Esophagus (tissue), 2 donors: ENCODE measurements around the gene ZNF200. TPM values are rescaled to one million over a fixed set of nuclear protein-coding genes. Genes with fewer than 3 reads are reported as not detected.

Source experiments
- H3K27ac ChIP-seq, 2 donors: one replicate each; pipeline ENCODE4 v1.5.1; 2013; ENCODE audit warnings: low read depth in 2 of 2, mild to moderate bottlenecking in 2 of 2, inconsistent platforms in 1 of 2, low read length in 1 of 2, moderate library complexity in 1 of 2
- H3K27me3 ChIP-seq, 2 donors: one replicate each; pipeline ENCODE4 v1.6.1; 2013; ENCODE audit warnings: low read length in 2 of 2, control low read depth in 1 of 2, mild to moderate bottlenecking in 1 of 2; ENCODE audit not compliant: insufficient read depth in 2 of 2, control insufficient read depth in 1 of 2
- H3K36me3 ChIP-seq, 2 donors: one replicate each; pipeline ENCODE4 v1.6.1; 2013; ENCODE audit warnings: low read length in 1 of 2; ENCODE audit not compliant: control insufficient read depth in 2 of 2, insufficient read depth in 2 of 2
- H3K4me1 ChIP-seq, 2 donors: one replicate each; pipeline ENCODE4 v1.6.1; 2013; ENCODE audit warnings: low read length in 1 of 2; ENCODE audit not compliant: control insufficient read depth in 2 of 2, insufficient read depth in 2 of 2
- H3K4me3 ChIP-seq, 2 donors: one replicate each; pipeline ENCODE4 v1.5.1; 2013; ENCODE audit warnings: low read length in 2 of 2, mild to moderate bottlenecking in 2 of 2, low read depth in 1 of 2, moderate library complexity in 1 of 2
- H3K9me3 ChIP-seq, 2 donors: one replicate each; pipeline ENCODE4 v1.6.1; 2013; ENCODE audit warnings: mild to moderate bottlenecking in 2 of 2, low read depth in 1 of 2, low read length in 1 of 2, moderate library complexity in 1 of 2; ENCODE audit not compliant: control insufficient read depth in 2 of 2, insufficient read depth in 1 of 2
- WGBS, 2 donors: extraction: QIAGEN DNeasy Blood & Tissue Kit; methylation state at CpG; one replicate each; pipeline ENCODE4 v1.1.7; 2013; 5-methylcytosine and 5-hydroxymethylcytosine counted together
- polyA plus RNA-seq, 2 donors: library from polyadenylated mRNA; stranded (reverse); fragments of 200-250 nt; gene quantifications; one replicate each; pipeline ENCODE4 v1.2.3, GENCODE V29; 2013
- donor health status: healthy with polysubstance abuse.
- donor health status: Bipolar disorder and iron deficiency.

Gene ZNF200
- polyA plus RNA-seq, 2 donors, result 2.6 to 2.8 TPM

GRCh38 chr16:3254309-3254708, 19.4 kb upstream of the ZNF200 start:
- Histone ChIP-seq H3K27me3 (no peaks in the 10 kb centered on the region), H3K9me3 (peaks cover 0 to 4% of the 10 kb centered on the region in 2 donors), H3K36me3 (no peaks in the 10 kb centered on the region), H3K4me3 (no peak overlapping the region), H3K4me1 (no peaks in the 10 kb centered on the region), H3K27ac (no peak overlapping the region)
- 47 to 53% methylated on average over 35 of the region's 35 CpGs for WGBS, 2 donors

GRCh38 chr16:3252967-3253366, 18.0 kb upstream of the ZNF200 start:
- WGBS, 2 donors, result 75 to 76% methylated on average over 4 of the region's 4 CpGs
- Histone ChIP-seq H3K4me3 (no peak overlapping the region), H3K27ac (no peak overlapping the region), H3K9me3 (peaks cover 0 to 7% of the 10 kb centered on the region in 2 donors), H3K27me3 (no peaks in the 10 kb centered on the region), H3K36me3 (no peaks in the 10 kb centered on the region), H3K4me1 (no peaks in the 10 kb centered on the region)

GRCh38 chr16:3249451-3249850, 14.5 kb upstream of the ZNF200 start:
- Histone ChIP-seq H3K27ac (no peak overlapping the region), H3K27me3 (no peaks in the 10 kb centered on the region), H3K36me3 (no peaks in the 10 kb centered on the region), H3K4me3 (no peak overlapping the region), H3K4me1 (no peaks in the 10 kb centered on the region), H3K9me3 (peaks cover 0 to 3% of the 10 kb centered on the region in 2 donors)
- 83 to 87% methylated on average over 13 to 14 of the region's 14 CpGs for WGBS, 2 donors

GRCh38 chr16:3249020-3249419, 14.1 kb upstream of the ZNF200 start:
- peaks cover 0 to 3% of the 10 kb centered on the region in 2 donors for H3K9me3 ChIP-seq
- H3K27me3 ChIP-seq, result no peaks in the 10 kb centered on the region
- no peaks in the 10 kb centered on the region for H3K4me1 ChIP-seq
- H3K27ac ChIP-seq, result no peak overlapping the region
- 50 to 78% methylated on average over 1 of the region's 1 CpG for WGBS, 2 donors
- no peak overlapping the region for H3K4me3 ChIP-seq
- no peaks in the 10 kb centered on the region for H3K36me3 ChIP-seq

GRCh38 chr16:3248596-3248995, 13.6 kb upstream of the ZNF200 start:
- Histone ChIP-seq H3K27ac (no peak overlapping the region), H3K9me3 (peaks cover 0 to 3% of the 10 kb centered on the region in 2 donors), H3K27me3 (no peaks in the 10 kb centered on the region), H3K4me1 (no peaks in the 10 kb centered on the region), H3K36me3 (no peaks in the 10 kb centered on the region), H3K4me3 (no peak overlapping the region)
- WGBS, 2 donors, result 75 to 85% methylated on average over 5 of the region's 5 CpGs

- WGBS, 2 donors, result 77 to 81% methylated on average over 10 of the region's 10 CpGs
- H3K27me3 ChIP-seq, result no peaks in the 10 kb centered on the region
- peaks cover 0 to 3% of the 10 kb centered on the region in 2 donors for H3K9me3 ChIP-seq
- H3K4me3 ChIP-seq, result no peak overlapping the region
- H3K36me3 ChIP-seq, result no peaks in the 10 kb centered on the region
- no peaks in the 10 kb centered on the region for H3K4me1 ChIP-seq
- no peak overlapping the region for H3K27ac ChIP-seq
Measured at GRCh38 chr16:3246876-3247275, 11.9 kb upstream of the ZNF200 start.

GRCh38 chr16:3246002-3246401, 11.0 kb upstream of the ZNF200 start:
- no peak overlapping the region for H3K4me3 ChIP-seq
- H3K36me3 ChIP-seq, result no peaks in the 10 kb centered on the region
- H3K9me3 ChIP-seq, result peaks cover 0 to 3% of the 10 kb centered on the region in 2 donors
- H3K4me1 ChIP-seq, result no peaks in the 10 kb centered on the region
- WGBS, 2 donors, result 72 to 75% methylated on average over 7 of the region's 7 CpGs
- no peaks in the 10 kb centered on the region for H3K27me3 ChIP-seq
- H3K27ac ChIP-seq, result no peak overlapping the region

- no peaks in the 10 kb centered on the region for H3K36me3 ChIP-seq
- no peaks in the 10 kb centered on the region for H3K9me3 ChIP-seq
- no peak overlapping the region for H3K4me3 ChIP-seq
- no peaks in the 10 kb centered on the region for H3K27me3 ChIP-seq
- no peaks in the 10 kb centered on the region for H3K4me1 ChIP-seq
- no peak overlapping the region for H3K27ac ChIP-seq
- 65 to 68% methylated on average over 6 of the region's 6 CpGs for WGBS, 2 donors
Measured at GRCh38 chr16:3243882-3244281, 8.9 kb upstream of the ZNF200 start.

- Histone ChIP-seq H3K4me1 (no peaks in the 10 kb centered on the region), H3K36me3 (no peaks in the 10 kb centered on the region), H3K4me3 (no peak overlapping the region), H3K27ac (no peak overlapping the region), H3K27me3 (no peaks in the 10 kb centered on the region), H3K9me3 (no peaks in the 10 kb centered on the region)
- 83 to 89% methylated on average over 11 of the region's 11 CpGs for WGBS, 2 donors
Measured at GRCh38 chr16:3242709-3243108, 7.8 kb upstream of the ZNF200 start.

GRCh38 chr16:3241761-3242160, 6.8 kb upstream of the ZNF200 start:
- H3K9me3 ChIP-seq, result no peaks in the 10 kb centered on the region
- H3K4me3 ChIP-seq, result no peak overlapping the region
- no peak overlapping the region for H3K27ac ChIP-seq
- WGBS, 2 donors, result 75 to 78% methylated on average over 5 of the region's 5 CpGs
- no peaks in the 10 kb centered on the region for H3K4me1 ChIP-seq
- H3K27me3 ChIP-seq, result no peaks in the 10 kb centered on the region
- no peaks in the 10 kb centered on the region for H3K36me3 ChIP-seq
